HG02973 (cell line): ENCODE results near the gene ST6GAL1.

Source experiments
- ATAC-seq: cut with Tn5 transposase; IDR thresholded peaks from one replicate; pipeline ENCODE4 v1.9.1; 2021; ENCODE audit warnings: moderate library complexity; ENCODE audit not compliant: unreplicated experiment

ST6GAL1 gene

DNA sequence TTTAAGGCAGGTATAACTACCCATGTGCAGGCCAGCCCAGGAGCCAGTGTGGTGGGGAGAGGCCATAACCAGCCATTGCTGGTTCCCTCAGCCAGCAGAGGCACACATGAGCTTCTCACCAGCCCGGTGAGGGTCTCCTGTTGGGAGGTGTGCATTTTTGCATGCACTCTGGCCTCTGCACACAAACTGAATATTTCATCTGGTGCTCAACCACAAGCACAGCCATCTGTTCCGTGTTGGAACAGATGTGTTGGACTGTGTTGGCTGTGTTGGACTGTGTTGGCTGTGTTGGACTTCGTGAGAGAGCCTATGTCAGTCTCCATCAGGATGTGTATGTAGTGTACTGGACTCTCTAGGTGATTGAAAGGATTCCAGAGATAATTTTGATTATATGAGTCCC, 141.8 kb downstream of the ST6GAL1 start:
- no peak for ATAC-seq

- ATAC-seq = no peak
Observed at GRCh38 chr3:187072511-187072910, 142.2 kb downstream of the ST6GAL1 start.

DNA sequence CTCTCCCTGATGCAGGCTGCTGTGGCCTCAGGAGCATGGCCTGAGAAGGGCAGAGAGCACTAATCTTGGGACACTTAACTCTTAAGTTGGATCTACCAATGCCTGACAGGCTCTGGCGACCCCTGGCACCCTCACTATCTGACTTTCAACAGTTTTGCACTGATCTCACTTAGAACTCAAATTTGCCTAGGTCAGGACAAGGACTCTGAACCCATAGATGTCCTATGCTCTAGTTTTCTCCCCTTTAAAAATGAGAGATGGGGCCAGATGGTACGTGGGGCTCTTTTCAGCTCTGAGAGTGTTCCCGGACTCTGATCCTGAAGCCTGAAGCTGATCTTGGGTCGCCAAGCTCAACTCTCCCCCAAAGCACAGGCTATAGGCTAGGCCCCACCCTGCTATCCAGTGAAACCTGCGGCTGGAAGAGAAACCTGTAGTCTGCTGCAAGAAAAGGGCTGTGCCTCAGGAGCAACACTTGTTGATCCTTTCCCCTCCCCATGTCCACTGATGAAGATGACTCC, 143.3 kb downstream of the ST6GAL1 start:
- no peak for ATAC-seq

DNA sequence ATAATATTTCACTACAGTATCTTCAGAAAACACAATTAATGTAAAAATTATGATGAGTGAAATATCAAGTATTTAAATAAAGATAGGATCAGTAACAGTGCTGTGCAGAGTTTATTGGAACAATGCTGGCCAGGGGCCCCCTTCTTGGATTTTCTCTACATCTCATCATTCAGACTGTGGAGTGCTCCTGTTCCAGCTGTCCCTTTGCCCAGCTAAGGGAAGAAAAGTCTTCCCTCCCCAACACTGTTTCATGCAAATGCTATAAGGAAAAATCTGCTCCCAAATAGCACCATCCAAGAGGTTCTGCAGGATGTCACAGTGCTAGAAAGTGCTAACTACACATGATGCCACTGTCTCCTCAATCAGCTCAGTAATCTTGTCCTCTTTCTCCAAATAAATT, 144.5 kb downstream of the ST6GAL1 start:
- no peak for ATAC-seq

- no peak for ATAC-seq
Observed at GRCh38 chr3:187076297-187076696, 146.0 kb downstream of the ST6GAL1 start.

- no peak for ATAC-seq
Observed at GRCh38 chr3:187077085-187077484, 146.8 kb downstream of the ST6GAL1 start.

- no peak for ATAC-seq
Observed at GRCh38 chr3:187077537-187077936, 147.2 kb downstream of the ST6GAL1 start.

GRCh38 chr3:187079090-187080022, 149.0 kb downstream of the ST6GAL1 start:
- ATAC-seq = no peak

DNA sequence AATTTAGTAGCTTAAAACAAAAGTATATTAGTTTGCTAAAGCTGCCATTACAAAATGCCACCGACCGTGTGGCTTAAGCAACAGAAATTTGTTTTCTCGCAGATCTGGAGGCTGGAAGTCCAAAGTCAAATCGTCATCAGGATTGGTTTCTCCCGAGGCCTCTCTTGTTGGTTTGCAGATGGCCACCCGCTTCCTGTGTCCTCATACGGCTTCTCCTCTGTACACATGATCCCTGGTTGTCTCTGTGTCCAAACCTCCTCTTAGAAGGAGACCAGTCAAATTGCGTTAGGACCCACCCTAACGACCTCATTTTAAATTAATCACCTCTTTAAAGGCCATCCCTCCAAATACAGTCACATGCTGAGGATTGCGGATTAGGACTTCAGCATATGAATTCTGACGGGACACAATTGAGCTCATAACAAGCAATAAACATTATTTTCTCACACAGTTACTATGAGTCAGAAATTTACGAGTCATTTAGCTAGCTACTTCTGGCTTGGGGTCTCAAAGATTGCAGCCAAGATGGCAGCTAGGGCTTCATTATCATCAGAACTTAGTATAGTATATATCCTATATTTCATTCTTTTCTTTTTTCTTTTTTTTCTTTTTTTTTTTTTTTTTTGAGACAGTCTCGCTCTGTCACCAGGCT, 150.6 kb downstream of the ST6GAL1 start:
- no peak for ATAC-seq

DNA sequence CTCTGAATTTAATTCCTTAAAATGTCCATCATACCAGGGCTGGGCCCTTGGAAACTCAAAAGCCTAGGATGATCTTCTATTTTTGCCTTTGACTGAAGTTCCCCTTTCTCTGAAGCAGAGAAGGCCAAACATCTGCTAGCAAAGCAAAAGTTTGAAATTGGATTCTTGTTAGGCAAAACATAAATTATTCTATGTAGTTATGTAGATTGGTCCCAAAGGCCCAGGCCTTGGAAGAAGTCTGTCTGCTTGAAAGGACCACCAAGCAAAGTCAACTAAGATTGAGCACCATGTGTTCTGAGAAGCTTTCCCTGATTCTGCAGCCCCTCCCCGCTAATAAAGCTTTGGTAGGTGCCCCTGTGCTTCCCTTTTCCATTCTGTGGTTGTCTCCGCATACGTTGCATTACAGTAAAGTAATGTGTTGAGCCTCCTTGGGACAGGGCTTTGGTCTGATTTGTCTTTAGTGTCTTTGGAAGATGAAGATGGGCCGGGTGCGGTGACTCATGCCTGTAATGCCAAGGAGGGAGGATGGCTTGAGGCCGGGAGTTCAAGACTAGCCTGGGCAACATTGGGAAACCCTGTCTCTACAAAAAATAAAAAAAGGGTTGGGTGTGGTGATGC, 152.5 kb downstream of the ST6GAL1 start:
- ATAC-seq = no peak

GRCh38 chr3:187084126-187084525, 153.8 kb downstream of the ST6GAL1 start:
- ATAC-seq = no peak

- no peak for ATAC-seq
Observed at GRCh38 chr3:187084580-187084979, 154.3 kb downstream of the ST6GAL1 start.

DNA sequence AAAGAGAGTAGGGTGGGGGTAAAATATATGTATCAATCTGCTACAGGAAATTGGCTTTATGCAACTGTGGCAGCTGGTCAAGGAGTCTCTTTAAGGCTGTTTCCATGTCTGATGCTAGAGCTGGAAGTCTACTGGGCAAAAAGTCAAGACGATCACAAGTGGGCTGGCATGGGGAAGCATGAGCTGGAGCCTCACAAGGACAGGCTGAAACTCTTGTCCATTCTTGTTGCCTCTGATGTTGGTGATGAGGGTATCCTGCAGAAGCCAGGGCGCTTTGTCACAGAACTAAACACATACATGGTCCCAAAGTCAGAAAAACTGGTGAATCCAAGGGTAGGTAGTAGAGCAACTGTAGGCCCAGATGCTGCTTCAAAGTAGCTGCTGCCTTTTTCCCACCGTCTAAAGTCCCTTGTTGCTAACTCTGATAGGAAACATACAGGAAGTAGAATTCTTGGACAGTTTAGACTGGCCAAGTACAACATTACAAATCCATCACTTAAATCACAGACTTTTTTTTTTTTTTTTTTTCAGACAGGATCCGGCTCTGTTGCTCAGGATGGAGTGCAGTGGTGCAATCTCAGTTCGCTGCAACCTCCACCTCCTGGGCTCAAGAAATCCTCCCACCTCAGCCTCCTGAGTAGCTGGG, 154.8 kb downstream of the ST6GAL1 start:
- no peak for ATAC-seq

- no peak for ATAC-seq
Observed at GRCh38 chr3:187085933-187086332, 155.6 kb downstream of the ST6GAL1 start.

DNA sequence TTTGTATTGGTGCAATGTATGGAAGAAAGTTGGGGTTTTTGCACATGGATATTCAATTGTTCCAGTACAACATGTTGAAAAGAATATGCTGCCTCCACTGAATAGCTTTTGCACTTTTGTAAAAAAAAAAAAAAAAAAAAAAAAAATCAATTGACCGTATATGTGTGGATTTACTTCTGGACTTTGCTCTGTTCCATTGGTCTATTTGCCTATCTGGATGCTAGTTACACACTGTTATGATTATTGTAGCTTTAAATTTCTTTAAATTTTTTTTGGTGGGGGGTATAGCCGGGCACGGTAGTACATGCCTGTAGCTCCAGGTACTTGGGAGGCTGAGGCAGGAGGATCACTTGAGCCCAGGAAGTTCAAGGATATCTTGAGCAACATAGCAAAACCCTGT, 156.5 kb downstream of the ST6GAL1 start:
- ATAC-seq = no peak

DNA sequence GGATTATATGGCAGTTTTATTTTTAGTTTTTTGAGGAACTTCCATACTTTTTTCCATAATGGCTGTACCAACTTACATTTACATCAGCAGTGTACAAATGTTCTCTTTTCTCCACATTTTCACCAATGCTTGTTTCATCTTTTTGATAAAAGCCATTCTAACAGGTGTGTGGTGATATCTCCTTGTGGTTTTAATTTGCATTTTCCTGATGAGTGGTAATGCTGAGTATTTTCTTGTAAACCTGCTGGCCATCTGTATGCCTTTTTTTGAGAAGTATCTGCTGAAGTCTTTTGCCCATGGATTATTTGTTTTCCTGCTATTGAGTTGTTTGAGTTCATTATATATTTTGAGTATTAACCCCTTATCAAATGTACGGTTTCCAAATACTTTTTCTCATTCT, 158.4 kb downstream of the ST6GAL1 start:
- ATAC-seq = no peak

DNA sequence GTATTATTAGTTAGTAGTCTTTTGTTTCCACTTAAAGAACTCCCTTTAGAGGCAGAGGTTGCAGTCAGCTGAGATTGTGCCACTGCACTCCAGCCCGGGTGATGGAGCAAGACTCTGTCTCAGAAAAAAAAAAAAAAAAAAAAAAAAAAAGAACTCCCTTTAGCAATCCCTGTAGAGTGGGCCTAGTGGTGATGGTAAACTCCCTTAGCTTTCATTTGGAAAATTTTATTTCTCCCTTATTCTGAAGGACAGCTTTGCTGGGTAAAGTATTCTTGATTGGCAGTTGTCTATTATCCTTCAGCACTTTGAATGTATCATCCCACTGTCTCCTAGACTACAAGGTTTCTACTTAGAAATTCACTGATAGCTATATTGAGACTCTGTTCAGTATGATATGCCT, 163.0 kb downstream of the ST6GAL1 start:
- ATAC-seq = no peak

GRCh38 chr3:187098923-187099512, 168.7 kb downstream of the ST6GAL1 start:
- no peak for ATAC-seq

- peak; percentile 47 for ATAC-seq
Observed at GRCh38 chr3:187101184-187102072, 171.1 kb downstream of the ST6GAL1 start.
